Measurements from ENCODE around the gene NBPF1.
A peak's percentile ranks its signal among the peaks of the same experiment; 100 is the strongest.
"Not testable (repeated sequence)": the region's sequence is repeated elsewhere in the genome, so short reads cannot be mapped to it uniquely, and the experiment has no call there.

The NBPF1 gene

GRCh38 chr1:16613185-16614147 is at the start of gene NBPF1:
NBPF1 (minus strand) TSS chr1:16613564.
- peak; percentile 100 for DNase-seq

- DNase-seq, result not testable (repeated sequence)
These were observed 44.9 kb upstream of the NBPF1 start for GRCh38 chr1:16658234-16658633.

- DNase-seq, result not testable (repeated sequence)
These were observed 43.8 kb upstream of the NBPF1 start for GRCh38 chr1:16656981-16657683.

- not testable (repeated sequence) for DNase-seq
These were observed 43.2 kb upstream of the NBPF1 start for GRCh38 chr1:16656574-16656973.

- not testable (repeated sequence) for DNase-seq
These were observed 38.2 kb upstream of the NBPF1 start for GRCh38 chr1:16651560-16651959.

GRCh38 chr1:16649960-16650359 is 36.6 kb upstream of the NBPF1 start:
- DNase-seq, result not testable (repeated sequence)

- not testable (repeated sequence) for DNase-seq
These were observed 36.0 kb upstream of the NBPF1 start for GRCh38 chr1:16649390-16649789.

- DNase-seq, result not testable (repeated sequence)
These were observed 35.4 kb upstream of the NBPF1 start for GRCh38 chr1:16648756-16649155.

- DNase-seq, result not testable (repeated sequence)
These were observed 34.9 kb upstream of the NBPF1 start for GRCh38 chr1:16648250-16648649.

- DNase-seq, result not testable (repeated sequence)
These were observed 34.1 kb upstream of the NBPF1 start for GRCh38 chr1:16647179-16648176.

GRCh38 chr1:16646716-16647115 is 33.4 kb upstream of the NBPF1 start:
- DNase-seq, result not testable (repeated sequence)

GRCh38 chr1:16646061-16646664 is 32.8 kb upstream of the NBPF1 start:
- DNase-seq, result not testable (repeated sequence)

- not testable (repeated sequence) for DNase-seq
These were observed 32.1 kb upstream of the NBPF1 start for GRCh38 chr1:16645271-16646060.

GRCh38 chr1:16644482-16645270 is 31.3 kb upstream of the NBPF1 start:
- DNase-seq, result peak; percentile 94

GRCh38 chr1:16644193-16644481 is 30.8 kb upstream of the NBPF1 start:
- DNase-seq, result no peak

- DNase-seq, result not testable (repeated sequence)
These were observed 30.3 kb upstream of the NBPF1 start for GRCh38 chr1:16643476-16644192.

- not testable (repeated sequence) for DNase-seq
These were observed 29.6 kb upstream of the NBPF1 start for GRCh38 chr1:16643001-16643411.

- DNase-seq, result not testable (repeated sequence)
These were observed 28.9 kb upstream of the NBPF1 start for GRCh38 chr1:16642025-16642966.
